IMR-90 (cell line): ENCODE data around the gene IGF1R. TPM values are rescaled to one million over a fixed set of nuclear protein-coding genes. Genes with fewer than 3 reads are reported as not detected.
A peak's percentile ranks its signal among the peaks of the same experiment; 100 is the strongest.

Experiments
- ATAC-seq: fragments of 200-7000 bp; cut with Tn5 transposase; 2 replicates; pipeline ENCODE4 v1.9.1; 2020; ENCODE audit warnings: low read depth, mild to moderate bottlenecking, moderate library complexity
- BruUV-seq: library from RNA; stranded (reverse); fragments of 400-500 nt; replicated peaks from 2 replicates; lab custom pipeline; 2021; lab: Mats Ljungman, UMichigan
- CTCF ChIA-PET: fragments of 300-600 bp; formaldehyde crosslinking; extraction: SDS; loops from one replicate; lab custom pipeline; 2021; ENCODE audit warnings: antibody characterized with exemption; lab: Yijun Ruan, JAX
- POLR2A ChIA-PET: fragments of 300-600 bp; sonication (Branson Sonifier 250); formaldehyde crosslinking; loops from one replicate; lab custom pipeline; 2022; ENCODE audit warnings: antibody characterized with exemption; ENCODE audit not compliant: unreplicated experiment; lab: Charles Lee
- DNase-seq: peaks from one replicate; pipeline ENCODE4 v3.0.0; 2013
- H2AFZ ChIP-seq: replicated peaks from 2 replicates; pipeline ENCODE3; 2013; ENCODE audit warnings: low read length, mild to moderate bottlenecking; ENCODE audit not compliant: poor library complexity
- H2AK5ac ChIP-seq: 2 replicates; pipeline ENCODE4 v1.6.1; 2013; ENCODE audit warnings: low read depth, low read length, inconsistent platforms
- H2AK9ac ChIP-seq: replicated peaks from 2 replicates; pipeline ENCODE3; 2013; ENCODE audit warnings: mild to moderate bottlenecking, low read depth, low read length, moderate library complexity; ENCODE audit not compliant: poor library complexity
- H2BK120ac ChIP-seq: 2 replicates; pipeline ENCODE4 v1.6.1; 2013; ENCODE audit warnings: low read depth, low read length, inconsistent platforms
- H2BK15ac ChIP-seq: 3 replicates; pipeline ENCODE4 v1.6.1; 2013; ENCODE audit warnings: low read depth, low read length, inconsistent platforms
- H2BK20ac ChIP-seq: 2 replicates; pipeline ENCODE4 v1.6.1; 2013; ENCODE audit warnings: low read depth, mild to moderate bottlenecking, inconsistent platforms, low read length, moderate library complexity
- H2BK5ac ChIP-seq: 2 replicates; pipeline ENCODE4 v1.6.1; 2013; ENCODE audit warnings: mild to moderate bottlenecking, low read depth, low read length, inconsistent platforms; ENCODE audit not compliant: poor library complexity, severe bottlenecking
- H3K14ac ChIP-seq: replicated peaks from 2 replicates; pipeline ENCODE4 v1.6.1; 2013; ENCODE audit warnings: low read depth, low read length, inconsistent platforms
- H3K18ac ChIP-seq: 2 replicates; pipeline ENCODE4 v1.6.1; 2013; ENCODE audit warnings: low read depth, low read length, control low read depth
- H3K23ac ChIP-seq: 2 replicates; pipeline ENCODE4 v1.6.1; 2013; ENCODE audit warnings: low read depth, low read length, inconsistent platforms
- H3K27ac ChIP-seq: 2 replicates; pipeline ENCODE4 v1.5.1; 2013; ENCODE audit warnings: mild to moderate bottlenecking, control low read depth, low read length; ENCODE audit not compliant: insufficient read depth
- H3K27me3 ChIP-seq: 2 replicates; pipeline ENCODE4 v1.6.1; 2013; ENCODE audit warnings: low read length; ENCODE audit not compliant: control insufficient read depth, insufficient read depth
- H3K36me3 ChIP-seq: 2 replicates; pipeline ENCODE4 v1.6.1; 2013; ENCODE audit warnings: low read length, mixed read lengths; ENCODE audit not compliant: control insufficient read depth, insufficient read depth
- H3K4ac ChIP-seq: 2 replicates; pipeline ENCODE4 v1.6.1; 2013; ENCODE audit warnings: low read depth, low read length, inconsistent platforms
- H3K4me1 ChIP-seq: 2 replicates; pipeline ENCODE4 v1.6.1; 2013; ENCODE audit warnings: low read length, mixed read lengths; ENCODE audit not compliant: control insufficient read depth, insufficient read depth
- H3K4me2 ChIP-seq: 2 replicates; pipeline ENCODE4 v1.6.1; 2013; ENCODE audit warnings: low read depth, mild to moderate bottlenecking, control low read depth, low read length, moderate library complexity
- H3K4me3 ChIP-seq: 2 replicates; pipeline ENCODE4 v1.5.1; 2013; ENCODE audit warnings: low read depth, mild to moderate bottlenecking, control low read depth, low read length, moderate library complexity; ENCODE audit not compliant: insufficient read depth
- H3K56ac ChIP-seq: 2 replicates; pipeline ENCODE4 v1.6.1; 2013; ENCODE audit warnings: low read length, inconsistent platforms; ENCODE audit not compliant: insufficient read depth; ENCODE audit errors: extremely low read depth
- H3K79me1 ChIP-seq, 2 experiments: 2 replicates each; pipeline ENCODE4 v1.6.1; 2013; ENCODE audit warnings: low read length in 2 of 2, inconsistent platforms in 1 of 2, low read depth in 1 of 2
- H3K9ac ChIP-seq: 2 replicates; pipeline ENCODE4 v1.6.1; 2013; ENCODE audit warnings: low read depth, low read length, control low read depth
- H3K9me1 ChIP-seq: 2 replicates; pipeline ENCODE4 v1.6.1; 2013; ENCODE audit warnings: low read length, inconsistent platforms; ENCODE audit not compliant: insufficient read depth
- H3K9me3 ChIP-seq: 2 replicates; pipeline ENCODE4 v1.6.1; 2013; ENCODE audit warnings: low read length; ENCODE audit not compliant: control insufficient read depth, insufficient read depth
- H4K20me1 ChIP-seq: 2 replicates; pipeline ENCODE4 v1.6.1; 2013; ENCODE audit warnings: low read length, inconsistent platforms; ENCODE audit not compliant: insufficient read depth
- H4K5ac ChIP-seq: 2 replicates; pipeline ENCODE4 v1.6.1; 2013; ENCODE audit warnings: mild to moderate bottlenecking, low read depth, low read length, control low read depth
- H4K8ac ChIP-seq, 2 experiments: 2 replicates each; pipeline ENCODE4 v1.6.1; 2013; ENCODE audit warnings: low read depth in 2 of 2, low read length in 2 of 2, control low read depth in 1 of 2, inconsistent platforms in 1 of 2
- H4K91ac ChIP-seq: 2 replicates; pipeline ENCODE4 v1.6.1; 2013; ENCODE audit warnings: low read depth, low read length, inconsistent platforms; ENCODE audit not compliant: insufficient read depth
- BHLHE40 ChIP-seq: fragments of 150-350 bp; IDR thresholded peaks from 2 replicates; pipeline ENCODE4 v1.6.1; 2016; ENCODE audit warnings: mild to moderate bottlenecking, low read depth, low read length
- CEBPB ChIP-seq: IDR thresholded peaks from 2 replicates; pipeline ENCODE4 v1.6.1; 2012; ENCODE audit warnings: low read depth, low read length, improper control_type of control experiment
- CHD1 ChIP-seq: IDR thresholded peaks from 2 replicates; pipeline ENCODE4 v1.6.1; 2012; ENCODE audit warnings: low read depth, low read length, improper control_type of control experiment
- FOS ChIP-seq: fragments of 150-350 bp; IDR thresholded peaks from 2 replicates; pipeline ENCODE4 v1.6.1; 2016; ENCODE audit warnings: low read depth, low read length
- MAFK ChIP-seq: IDR thresholded peaks from 2 replicates; pipeline ENCODE4 v1.6.1; 2012; ENCODE audit warnings: low read depth, low read length, improper control_type of control experiment
- MAZ ChIP-seq: IDR thresholded peaks from 2 replicates; pipeline ENCODE4 v1.6.1; 2012; ENCODE audit warnings: low read depth, mild to moderate bottlenecking, low read length, improper control_type of control experiment, moderate library complexity, borderline replicate concordance
- MXI1 ChIP-seq: IDR thresholded peaks from 2 replicates; pipeline ENCODE4 v1.6.1; 2012; ENCODE audit warnings: low read depth, mild to moderate bottlenecking, low read length, moderate library complexity, borderline replicate concordance
- RAD21 ChIP-seq: IDR thresholded peaks from 2 replicates; pipeline ENCODE4 v1.6.1; 2012; ENCODE audit warnings: low read length, improper control_type of control experiment
- RCOR1 ChIP-seq: IDR thresholded peaks from 2 replicates; pipeline ENCODE4 v1.6.1; 2012; ENCODE audit warnings: mild to moderate bottlenecking, low read length, improper control_type of control experiment; ENCODE audit not compliant: insufficient replicate concordance
- SMC3 ChIP-seq: fragments of 150-350 bp; IDR thresholded peaks from 2 replicates; pipeline ENCODE4 v1.6.1; 2016; ENCODE audit warnings: low read depth, mild to moderate bottlenecking, antibody characterized with exemption, low read length, moderate library complexity
- WGBS, 2 experiments: methylation state at CpG; one replicate each; pipeline versions ENCODE4 v1.1.5 to v1.1.7; 2013; ENCODE audit warnings: missing lambda C conversion rate in 2 of 2; ENCODE audit not compliant: insufficient read length in 1 of 2; ENCODE audit errors: extremely low coverage in 2 of 2; 5-methylcytosine and 5-hydroxymethylcytosine counted together
- dilution Hi-C: fragments of 300-500 bp; cut with HindIII; formaldehyde crosslinking; loops from one replicate; pipeline ENCODE4 v1.14.3; 2018; ENCODE audit warnings: low sequenced_read_pairs; ENCODE audit not compliant: unreplicated experiment
- in situ Hi-C: fragments of 300-500 bp; cut with MboI; formaldehyde crosslinking; loops from 3 replicates; pipeline ENCODE4 v1.14.3; 2019; ENCODE audit warnings: low sequenced_read_pairs, inconsistent platforms, mixed read lengths
- intact Hi-C: fragments of 100-400 bp; cut with micrococcal nuclease; formaldehyde crosslinking; loops from 2 replicates; pipeline ENCODE4 v1.10.0; 2022
- polyA plus RNA-seq, 3 experiments: library from polyadenylated mRNA; depleted of rRNA; stranded (reverse); fragments of >200 nt; gene quantifications; 2 replicates each; pipeline ENCODE4 v1.2.3, GENCODE V29; 2012; ENCODE audit warnings: low replicate concordance in 1 of 3
- total RNA-seq: library from RNA; depleted of rRNA; stranded (reverse); fragments of >200 nt; gene quantifications from 2 replicates; pipeline ENCODE4 v1.2.3, GENCODE V29; 2012
- TF ChIP-seq, protein P1 (sequence below): conservative IDR thresholded peaks from 2 replicates; pipeline ENCODE4 v1.5.1; 2012; ENCODE audit warnings: mild to moderate bottlenecking, low read depth, low read length, improper control_type of control experiment
- TF ChIP-seq, protein P2 (sequence below): fragments of 150-350 bp; IDR thresholded peaks from 2 replicates; pipeline ENCODE4 v1.6.1; 2016; ENCODE audit warnings: low read depth, mild to moderate bottlenecking, low read length, moderate library complexity, borderline replicate concordance
- TF ChIP-seq, protein P3 (sequence below): fragments of 150-350 bp; IDR thresholded peaks from 2 replicates; pipeline ENCODE4 v1.6.1; 2017; ENCODE audit warnings: mild to moderate bottlenecking, antibody characterized with exemption, low read length, low read depth

The IGF1R gene
- total and polyA plus RNA-seq, 2 of the 4 experiments (the other 2 are of a cell fraction), result 24.0 to 24.9 TPM

DNA sequence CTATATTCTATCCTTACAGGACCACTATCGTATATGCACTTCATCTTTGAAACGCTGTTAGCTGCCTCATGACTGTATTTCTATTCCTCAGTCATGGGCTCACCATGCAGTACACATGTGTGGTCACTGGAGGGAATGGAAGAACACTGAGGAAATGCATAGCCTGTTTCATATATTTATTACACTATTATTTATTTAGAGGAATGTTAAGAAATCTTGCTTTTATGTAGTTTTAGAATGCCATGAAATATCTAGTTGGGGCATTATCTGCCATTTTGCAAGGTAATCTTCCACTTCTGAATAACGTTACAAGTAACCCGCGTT is 155.7 kb downstream of the IGF1R start:
- no peak overlapping the region for H3K14ac ChIP-seq
- H3K27me3 ChIP-seq, result no peaks in the 10 kb centered on the region
- H3K4me1 ChIP-seq, result peaks cover 30% of the 10 kb centered on the region
- TF ChIP-seq RAD21 (peak; percentile 21; the same call in 1 of the 2 replicates), RCOR1 (no peak), CEBPB (no peak), SMC3 (no peak), BHLHE40 (no peak), MAZ (no peak), CHD1 (no peak), FOS (no peak), MAFK (no peak), MXI1 (no peak)
- TF ChIP-seq, protein P1, sequence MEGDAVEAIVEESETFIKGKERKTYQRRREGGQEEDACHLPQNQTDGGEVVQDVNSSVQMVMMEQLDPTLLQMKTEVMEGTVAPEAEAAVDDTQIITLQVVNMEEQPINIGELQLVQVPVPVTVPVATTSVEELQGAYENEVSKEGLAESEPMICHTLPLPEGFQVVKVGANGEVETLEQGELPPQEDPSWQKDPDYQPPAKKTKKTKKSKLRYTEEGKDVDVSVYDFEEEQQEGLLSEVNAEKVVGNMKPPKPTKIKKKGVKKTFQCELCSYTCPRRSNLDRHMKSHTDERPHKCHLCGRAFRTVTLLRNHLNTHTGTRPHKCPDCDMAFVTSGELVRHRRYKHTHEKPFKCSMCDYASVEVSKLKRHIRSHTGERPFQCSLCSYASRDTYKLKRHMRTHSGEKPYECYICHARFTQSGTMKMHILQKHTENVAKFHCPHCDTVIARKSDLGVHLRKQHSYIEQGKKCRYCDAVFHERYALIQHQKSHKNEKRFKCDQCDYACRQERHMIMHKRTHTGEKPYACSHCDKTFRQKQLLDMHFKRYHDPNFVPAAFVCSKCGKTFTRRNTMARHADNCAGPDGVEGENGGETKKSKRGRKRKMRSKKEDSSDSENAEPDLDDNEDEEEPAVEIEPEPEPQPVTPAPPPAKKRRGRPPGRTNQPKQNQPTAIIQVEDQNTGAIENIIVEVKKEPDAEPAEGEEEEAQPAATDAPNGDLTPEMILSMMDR, result 0 out of 2 replicates have a peak, but pooled peaks have one; percentile 18
- TF ChIP-seq, protein P2, sequence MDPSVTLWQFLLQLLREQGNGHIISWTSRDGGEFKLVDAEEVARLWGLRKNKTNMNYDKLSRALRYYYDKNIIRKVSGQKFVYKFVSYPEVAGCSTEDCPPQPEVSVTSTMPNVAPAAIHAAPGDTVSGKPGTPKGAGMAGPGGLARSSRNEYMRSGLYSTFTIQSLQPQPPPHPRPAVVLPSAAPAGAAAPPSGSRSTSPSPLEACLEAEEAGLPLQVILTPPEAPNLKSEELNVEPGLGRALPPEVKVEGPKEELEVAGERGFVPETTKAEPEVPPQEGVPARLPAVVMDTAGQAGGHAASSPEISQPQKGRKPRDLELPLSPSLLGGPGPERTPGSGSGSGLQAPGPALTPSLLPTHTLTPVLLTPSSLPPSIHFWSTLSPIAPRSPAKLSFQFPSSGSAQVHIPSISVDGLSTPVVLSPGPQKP, result no peak
- TF ChIP-seq, protein P3, sequence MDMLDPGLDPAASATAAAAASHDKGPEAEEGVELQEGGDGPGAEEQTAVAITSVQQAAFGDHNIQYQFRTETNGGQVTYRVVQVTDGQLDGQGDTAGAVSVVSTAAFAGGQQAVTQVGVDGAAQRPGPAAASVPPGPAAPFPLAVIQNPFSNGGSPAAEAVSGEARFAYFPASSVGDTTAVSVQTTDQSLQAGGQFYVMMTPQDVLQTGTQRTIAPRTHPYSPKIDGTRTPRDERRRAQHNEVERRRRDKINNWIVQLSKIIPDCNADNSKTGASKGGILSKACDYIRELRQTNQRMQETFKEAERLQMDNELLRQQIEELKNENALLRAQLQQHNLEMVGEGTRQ, result no peak
- H3K36me3 ChIP-seq, result no peaks in the 10 kb centered on the region
- no peak overlapping the region for H2BK5ac ChIP-seq
- H3K9ac ChIP-seq, result no peak overlapping the region
- POLR2A ChIA-PET, result no interaction called here
- no peak for ATAC-seq
- WGBS, 2 experiments, result no CpG with 5 or more reads among the region's 5 CpGs
- no peak overlapping the region for H2AK5ac ChIP-seq
- peaks cover 37% of the 10 kb centered on the region for H3K9me1 ChIP-seq
- CTCF ChIA-PET, result interaction anchor here (1.2 kb wide), 1 partner anchor 15 kb away, joined by 3 read pairs; no protein-coding TSS in a partner anchor
- no peaks in the 10 kb centered on the region for H3K9me3 ChIP-seq
- no peak overlapping the region for H4K8ac ChIP-seq
- H3K56ac ChIP-seq, result no peak overlapping the region
- H3K4me3 ChIP-seq, result no peak overlapping the region
- dilution Hi-C loops, result no loop called here
- no peak overlapping the region for H3K18ac ChIP-seq
- no peak overlapping the region for H2BK20ac ChIP-seq
- no peak overlapping the region for H3K27ac ChIP-seq
- H2BK120ac ChIP-seq, result no peak overlapping the region
- H3K4ac ChIP-seq, result no peak overlapping the region
- H4K20me1 ChIP-seq, result peaks cover 93% of the 10 kb centered on the region
- intact Hi-C loops, result no loop called here
- H2AFZ ChIP-seq, result no peak overlapping the region
- H3K23ac ChIP-seq, result no peak overlapping the region
- in situ Hi-C loops, result no loop called here
- H4K5ac ChIP-seq, result no peak overlapping the region
- no peak overlapping the region for H2AK9ac ChIP-seq
- BruUV-seq, result no TSS peak
- H3K4me2 ChIP-seq, result no peak overlapping the region
- no peak overlapping the region for H2BK15ac ChIP-seq
- H3K79me1 ChIP-seq, result peaks cover 56 to 92% of the 10 kb centered on the region in 2 experiments
- H4K91ac ChIP-seq, result no peak overlapping the region
- peak; percentile 17 for DNase-seq
